GM19240 (cell line): ENCODE data around the gene DENND11.
A peak's percentile ranks its signal among the peaks of the same experiment; 100 is the strongest.
"Not testable (repeated sequence)": the region's sequence is repeated elsewhere in the genome, so short reads cannot be mapped to it uniquely, and the experiment has no call there.

Experiments used
- DNase-seq: peaks from one replicate; pipeline ENCODE4 v3.0.0; 2011; ENCODE audit warnings: low spot score; ENCODE audit not compliant: insufficient read length

The DENND11 gene

DNA sequence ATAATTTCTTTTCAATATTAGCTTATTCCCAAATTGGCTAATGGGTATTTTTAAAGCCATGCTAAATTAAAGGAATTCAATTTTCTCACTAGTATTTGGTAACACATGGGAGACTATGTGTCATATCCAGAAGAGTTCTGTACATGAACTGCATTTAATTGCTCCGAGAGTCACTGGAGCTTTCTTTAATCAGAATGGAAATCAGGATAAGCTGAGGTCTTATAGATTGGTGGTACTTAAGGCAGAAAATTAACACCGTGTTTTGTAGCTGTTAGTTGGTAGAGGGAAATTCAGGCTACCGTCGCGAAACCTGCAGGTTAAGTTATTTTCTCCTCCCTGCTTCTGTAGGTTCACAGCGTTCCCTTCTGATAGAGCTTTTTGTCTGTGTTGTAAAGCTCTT, 6.4 kb upstream of the DENND11 start, which contains the start of gene WEE2:
Gene WEE2 (plus strand): TSS at position 3 of the 400 bp plus-strand sequence. CDS start 406 bp downstream, outside the sequence.
- DNase-seq: no peak

DNA sequence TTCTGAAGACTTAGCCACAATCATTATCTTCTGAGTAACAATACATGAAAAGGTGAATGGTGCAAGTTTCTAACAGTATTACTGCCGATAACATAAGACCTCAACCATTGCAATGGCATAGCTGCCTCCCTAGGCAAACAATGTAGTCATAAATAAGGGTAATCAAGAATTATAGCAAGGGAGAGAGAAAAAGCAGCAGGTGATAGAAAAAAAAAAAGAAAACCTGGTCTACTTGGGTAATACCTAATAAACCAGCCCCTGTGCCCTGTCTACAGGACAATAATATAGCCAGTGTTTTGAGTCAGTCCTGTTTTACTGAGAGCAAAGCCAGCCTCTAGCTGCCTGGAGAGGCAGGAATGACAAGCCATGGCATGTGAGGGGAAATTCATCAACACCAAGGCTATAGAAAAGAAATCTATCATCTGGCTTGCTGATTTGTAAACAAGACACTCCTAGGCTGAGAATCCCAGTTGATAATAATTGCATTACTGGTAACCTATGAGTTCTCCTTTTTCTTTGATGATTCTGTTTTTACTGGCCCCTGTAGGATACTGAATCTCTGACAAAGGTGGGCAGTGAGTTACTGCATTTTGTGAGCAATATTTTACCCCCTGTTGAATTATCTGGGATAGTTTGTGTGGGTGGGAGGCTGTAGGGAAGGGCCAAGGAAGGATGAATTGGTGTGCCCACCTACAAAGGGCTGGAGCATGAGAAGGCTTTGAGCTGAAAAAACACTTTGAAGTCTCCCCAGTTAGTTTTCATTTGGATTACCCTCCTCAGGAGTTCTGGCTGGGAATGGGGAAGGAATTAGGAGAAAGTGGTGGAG, 4.5 kb upstream of the DENND11 start:
- DNase-seq: no peak

DNA sequence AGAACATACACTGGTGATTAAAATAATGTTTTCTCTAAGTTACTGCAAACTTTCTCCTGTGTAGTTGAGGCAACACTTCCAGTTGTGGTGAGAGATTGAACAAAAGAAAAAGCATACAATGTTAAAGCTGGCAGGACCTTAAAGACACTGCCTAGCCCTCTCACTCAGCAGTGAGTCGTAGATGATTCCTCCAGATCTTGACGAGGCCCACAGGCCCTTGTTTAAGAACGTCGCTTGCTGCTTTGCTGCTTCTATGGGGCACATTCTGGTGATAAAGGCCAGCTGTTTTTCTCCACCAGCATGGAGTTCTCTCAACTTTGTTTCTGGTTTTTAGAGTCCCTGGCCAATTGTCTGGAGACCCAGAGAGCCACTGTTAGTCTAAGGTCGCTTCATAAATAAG, 2.8 kb upstream of the DENND11 start:
- DNase-seq: no peak

DNA sequence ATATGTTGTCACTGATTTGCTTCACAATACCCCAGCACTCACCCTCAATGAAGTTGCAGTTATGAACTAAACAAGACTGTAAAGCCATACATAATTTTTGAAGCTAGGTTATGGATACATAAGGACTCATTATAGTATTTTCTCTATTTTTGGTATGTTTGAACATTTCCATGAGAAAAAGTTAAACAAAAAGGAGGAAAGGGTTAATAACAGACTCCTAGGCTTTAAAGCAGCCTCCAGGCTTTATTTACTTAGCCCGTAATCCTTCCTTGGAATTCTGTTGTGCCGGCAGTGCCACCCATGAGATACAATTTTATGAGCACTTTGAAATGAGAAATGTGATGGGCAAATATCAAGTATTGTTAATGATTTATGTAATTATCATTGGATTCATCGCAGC, 2.1 kb upstream of the DENND11 start:
- DNase-seq: no peak

DNA sequence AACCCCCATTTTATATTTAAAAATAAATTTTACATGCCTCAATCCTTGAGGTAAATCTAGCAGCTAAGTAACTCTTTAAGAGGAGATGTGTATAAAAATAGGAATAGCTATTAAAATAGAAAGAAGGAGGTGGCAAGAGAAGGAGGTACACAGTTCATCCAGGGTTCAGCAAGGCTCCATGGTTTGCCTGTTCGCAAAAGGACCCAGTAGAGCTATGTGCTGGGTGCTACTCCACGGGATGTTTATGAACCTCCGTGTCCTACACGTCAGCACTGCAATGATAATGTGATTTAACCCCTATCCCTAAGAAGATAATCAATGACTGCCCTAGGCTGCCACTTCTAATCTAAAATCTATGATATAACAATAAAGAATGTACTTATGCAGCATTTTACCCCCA, 926 bp upstream of the DENND11 start:
- DNase-seq: no peak

DNA sequence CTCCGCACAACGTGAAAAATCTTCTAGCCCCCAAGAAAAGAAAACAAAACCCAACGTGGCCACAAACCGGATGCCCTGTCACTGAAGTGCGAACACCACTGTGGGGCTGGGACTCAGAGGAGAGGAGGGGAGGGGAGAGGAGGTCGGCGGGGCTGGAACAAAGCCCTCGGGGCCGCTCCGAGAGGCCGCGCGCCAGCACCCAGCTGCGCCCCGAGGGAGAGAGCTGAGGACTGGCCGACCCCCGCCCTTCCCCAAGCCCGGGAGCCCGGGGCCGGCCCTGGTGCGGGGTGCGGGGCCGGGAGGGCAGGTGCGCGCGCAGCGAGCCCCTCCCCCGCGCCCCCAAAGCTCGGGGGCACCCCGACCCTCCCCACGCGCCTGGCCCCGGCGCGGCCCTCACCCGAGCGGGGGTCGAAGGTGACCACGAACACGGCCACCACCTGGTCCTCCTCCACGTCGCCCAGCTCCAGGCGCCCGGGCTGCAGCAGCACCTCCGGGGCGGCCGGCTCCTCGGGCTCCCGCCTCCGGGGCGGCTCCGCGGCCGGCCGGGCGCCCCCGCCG, 398 bp downstream of the DENND11 start:
- peak; percentile 69 for DNase-seq

DNA sequence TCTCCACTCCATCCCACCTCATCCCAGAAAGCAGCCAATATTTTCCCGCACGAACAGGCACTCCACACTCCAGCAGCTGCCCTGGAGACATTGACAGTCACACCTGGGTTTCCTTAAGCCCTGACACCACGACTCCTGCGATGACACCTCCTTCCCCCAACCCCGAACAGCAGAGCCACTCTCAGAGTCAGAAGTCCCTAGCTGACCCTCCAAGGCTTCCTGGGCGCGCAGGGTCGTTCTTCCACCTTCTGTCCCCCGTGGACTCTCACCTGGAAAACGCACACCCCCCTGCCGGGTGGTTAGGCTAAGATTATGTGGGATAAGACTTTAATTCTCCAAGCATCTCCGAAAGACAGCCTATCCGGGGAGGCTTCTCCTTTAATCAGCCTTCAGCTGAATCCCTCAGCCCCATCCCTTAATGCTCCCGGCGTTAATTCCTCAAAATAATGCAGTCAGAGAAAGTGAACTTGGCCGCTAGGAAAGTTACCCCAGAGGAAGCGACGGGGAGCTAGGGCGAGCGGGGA, 1.1 kb downstream of the DENND11 start:
- peak; percentile 7 for DNase-seq

DNA sequence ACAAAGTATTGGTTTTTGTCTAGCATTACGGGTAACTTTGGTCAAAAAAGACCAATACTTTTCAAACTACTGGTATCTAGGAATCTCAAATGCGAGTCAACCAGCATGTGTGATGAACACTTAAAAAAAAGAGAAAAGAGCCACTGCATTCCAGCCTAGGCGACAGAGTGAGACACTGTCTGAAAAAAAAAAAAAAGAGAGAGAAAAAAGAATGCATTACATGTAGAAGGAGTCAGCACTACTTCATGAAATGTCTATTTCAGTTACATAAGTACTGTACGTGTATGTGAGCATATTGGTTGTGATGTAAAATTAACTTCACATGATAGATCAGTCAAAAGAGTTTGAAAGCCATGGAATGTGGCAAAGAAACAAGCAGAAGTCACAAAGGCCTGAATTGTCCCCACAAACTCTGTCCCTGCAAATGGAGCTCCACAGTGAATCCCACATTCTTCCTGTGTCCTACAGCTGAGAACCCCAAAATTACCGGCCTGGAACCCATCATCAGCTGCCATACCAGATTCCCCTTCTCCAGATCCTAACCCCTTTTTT, 1.6 kb downstream of the DENND11 start:
- no peak for DNase-seq

DNA sequence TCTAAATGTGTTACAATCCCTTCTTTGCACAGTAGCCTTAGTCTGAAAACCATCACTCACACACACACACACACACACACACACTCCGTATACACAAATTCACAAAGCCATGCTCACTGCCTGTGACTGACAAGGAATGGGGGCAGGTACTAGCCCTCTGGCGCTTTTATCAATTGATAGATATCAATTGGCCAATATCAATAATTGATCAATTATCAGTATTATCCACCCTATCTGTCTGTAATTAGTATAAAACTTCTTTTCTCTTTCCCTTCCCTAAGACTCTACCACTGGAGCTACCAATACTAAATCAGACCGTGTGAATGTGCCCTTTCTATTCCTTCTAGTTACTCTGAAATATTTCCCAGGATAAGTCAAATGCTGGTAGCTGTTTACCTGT, 2.1 kb downstream of the DENND11 start:
- DNase-seq: no peak

DNA sequence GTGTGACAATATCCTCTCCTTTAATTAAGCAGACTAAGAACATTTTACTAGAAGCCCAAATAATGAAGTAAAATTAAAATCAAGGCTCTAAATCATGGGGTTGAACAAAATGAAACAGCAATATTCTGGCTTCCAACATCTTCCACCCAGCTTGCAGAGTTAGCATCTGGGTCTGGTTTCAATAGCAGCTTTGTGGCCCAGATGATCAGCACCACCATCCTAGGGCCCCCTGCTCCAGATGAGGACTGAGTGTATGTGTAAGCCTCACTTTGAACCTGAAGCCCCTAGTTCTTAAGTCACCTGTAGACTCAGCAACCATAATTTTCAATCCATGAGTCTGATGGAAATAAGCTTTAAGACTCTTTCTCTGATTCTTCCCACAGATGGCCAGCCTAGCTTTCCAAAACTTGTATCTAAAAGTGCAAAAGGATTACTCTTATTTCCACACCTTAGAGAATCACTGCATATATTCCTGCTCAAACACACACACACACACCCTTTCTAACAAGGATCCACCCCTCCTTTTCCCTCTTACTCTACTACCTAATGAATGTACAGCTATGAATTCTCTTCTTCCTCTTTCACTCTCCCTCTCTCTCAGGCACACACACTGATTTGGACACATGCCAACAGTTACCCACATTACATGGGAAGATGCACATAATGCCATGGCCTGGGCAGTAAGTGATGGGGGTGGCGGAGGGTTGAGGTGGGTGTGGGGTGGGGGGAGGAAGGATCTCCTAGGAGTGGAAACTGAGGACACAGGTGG, 3.5 kb downstream of the DENND11 start:
- DNase-seq: no peak

DNA sequence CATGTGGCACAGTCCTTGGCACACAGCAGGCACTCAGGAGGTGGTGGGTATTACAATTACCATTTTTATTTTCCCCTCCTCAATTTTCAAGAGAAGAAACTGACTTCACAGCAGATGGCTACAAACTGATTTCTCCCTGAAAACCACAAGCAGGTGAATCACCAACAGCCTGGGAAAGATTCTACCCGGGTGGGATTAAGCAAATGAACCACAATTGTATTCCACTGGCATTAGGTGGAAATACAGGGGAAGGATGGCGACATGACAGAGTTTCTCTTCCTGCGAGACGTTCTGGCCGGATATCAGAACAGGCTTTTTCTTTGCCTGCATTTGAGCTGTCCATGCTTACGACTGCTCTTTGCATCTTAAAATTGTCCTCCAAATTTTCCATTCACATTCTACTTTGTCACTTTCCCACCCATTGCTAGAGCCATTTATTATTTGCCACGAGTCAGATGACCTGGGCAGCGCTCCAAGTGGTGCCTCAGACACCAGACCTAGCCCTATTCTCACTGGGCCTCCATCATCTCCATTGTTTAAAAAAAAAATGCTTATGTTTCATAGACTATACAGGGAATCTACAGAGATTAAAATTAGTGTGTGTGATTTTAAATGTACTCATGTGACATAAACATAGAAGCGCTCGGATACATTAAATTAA, 4.6 kb downstream of the DENND11 start:
- no peak for DNase-seq

DNA sequence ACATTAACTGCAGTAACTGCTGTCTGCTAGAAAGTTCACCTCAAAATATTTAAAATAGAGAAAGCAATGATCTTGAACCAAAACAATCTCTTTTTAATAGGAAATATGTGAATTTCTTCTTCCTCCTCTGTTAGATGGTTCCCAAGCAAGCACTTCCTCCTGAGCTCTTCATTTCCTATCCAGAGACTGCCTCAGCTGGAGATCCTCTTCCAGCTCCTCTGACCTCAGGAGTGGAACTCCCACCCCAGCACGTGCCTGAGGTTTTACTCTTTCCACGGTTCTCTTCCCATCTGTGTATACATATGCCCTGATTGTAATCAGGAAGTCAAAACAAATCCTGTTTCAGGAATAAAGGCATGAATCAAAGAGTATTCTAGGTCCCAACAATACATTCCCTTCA, 5.6 kb downstream of the DENND11 start:
- DNase-seq: no peak

DNA sequence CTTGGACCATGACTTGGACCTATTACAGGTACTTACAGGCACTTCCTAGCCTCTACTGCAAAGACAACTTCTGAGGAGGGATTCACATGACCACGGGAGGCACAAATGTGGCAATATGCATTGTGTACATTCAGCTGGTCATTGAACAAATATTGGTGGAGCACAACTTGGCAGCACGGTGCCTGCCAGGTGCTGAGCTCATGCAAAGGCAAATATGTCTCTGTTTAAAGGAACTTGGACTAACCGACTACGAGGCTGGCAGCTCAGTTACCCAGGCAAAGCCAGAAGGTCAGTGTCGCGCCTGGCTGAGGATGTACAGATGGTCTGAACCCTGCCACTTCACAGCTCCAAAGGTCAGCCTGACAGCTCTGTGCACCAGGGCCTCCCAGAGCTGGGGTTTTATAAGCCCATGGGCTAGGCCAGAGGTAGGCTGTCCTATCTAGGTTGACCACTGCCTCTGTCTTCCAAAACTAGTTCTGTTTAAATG, 6.1 kb downstream of the DENND11 start:
- DNase-seq: no peak

DNA sequence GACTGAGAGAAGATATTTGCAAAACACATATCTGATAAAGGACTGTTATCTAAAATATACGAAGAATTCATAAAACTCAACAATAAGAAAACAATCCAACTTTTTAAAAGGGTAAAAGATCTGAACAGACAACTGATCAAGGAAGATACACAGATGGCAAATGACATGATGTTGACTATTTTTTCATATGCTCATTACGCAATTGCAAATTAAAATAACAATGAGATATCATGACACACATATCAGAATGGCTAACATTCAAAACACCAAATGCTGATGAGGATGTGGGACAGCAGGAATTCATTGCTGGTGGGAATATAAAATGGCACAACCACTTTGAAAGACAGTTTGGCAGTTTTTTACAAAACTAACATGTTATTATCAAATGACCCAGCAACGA, 8.9 kb downstream of the DENND11 start:
- no peak for DNase-seq

DNA sequence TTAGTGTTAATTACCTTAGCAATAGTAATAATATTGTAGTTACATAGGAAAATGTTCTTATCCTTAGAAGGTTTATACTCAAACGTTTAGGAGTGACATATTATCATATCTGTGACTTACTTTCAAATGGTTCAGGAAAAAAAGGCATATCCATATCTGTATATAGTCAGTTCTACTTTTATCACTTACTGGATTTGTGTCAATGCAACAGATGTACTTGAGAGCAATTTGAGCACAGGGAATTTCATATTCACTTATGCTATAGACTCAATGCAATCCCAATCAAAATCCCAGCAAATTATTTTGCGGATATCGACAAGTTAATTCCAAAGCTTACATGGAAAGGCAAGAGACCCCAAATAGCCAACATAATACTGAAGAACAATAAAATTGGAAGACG, 10.0 kb downstream of the DENND11 start:
- DNase-seq: no peak

DNA sequence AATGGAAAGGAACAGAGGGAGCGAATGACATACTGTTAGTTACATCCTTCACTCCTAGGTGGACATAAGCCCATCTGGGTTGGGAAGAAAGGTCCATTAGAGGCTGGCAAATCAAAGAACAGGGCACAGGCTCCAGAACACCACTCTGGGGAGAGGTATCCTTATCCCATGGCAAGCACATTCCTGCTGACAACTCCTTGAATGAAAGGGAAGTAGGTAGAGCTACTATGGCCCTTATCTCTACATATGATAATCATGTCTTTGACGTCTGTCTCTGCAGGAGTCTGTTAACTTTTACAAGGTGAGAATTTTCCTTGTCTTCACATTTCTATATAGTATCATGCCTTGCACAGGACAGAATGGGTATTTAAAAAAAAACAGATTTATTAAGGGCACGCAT, 10.4 kb downstream of the DENND11 start:
- DNase-seq: no peak

DNA sequence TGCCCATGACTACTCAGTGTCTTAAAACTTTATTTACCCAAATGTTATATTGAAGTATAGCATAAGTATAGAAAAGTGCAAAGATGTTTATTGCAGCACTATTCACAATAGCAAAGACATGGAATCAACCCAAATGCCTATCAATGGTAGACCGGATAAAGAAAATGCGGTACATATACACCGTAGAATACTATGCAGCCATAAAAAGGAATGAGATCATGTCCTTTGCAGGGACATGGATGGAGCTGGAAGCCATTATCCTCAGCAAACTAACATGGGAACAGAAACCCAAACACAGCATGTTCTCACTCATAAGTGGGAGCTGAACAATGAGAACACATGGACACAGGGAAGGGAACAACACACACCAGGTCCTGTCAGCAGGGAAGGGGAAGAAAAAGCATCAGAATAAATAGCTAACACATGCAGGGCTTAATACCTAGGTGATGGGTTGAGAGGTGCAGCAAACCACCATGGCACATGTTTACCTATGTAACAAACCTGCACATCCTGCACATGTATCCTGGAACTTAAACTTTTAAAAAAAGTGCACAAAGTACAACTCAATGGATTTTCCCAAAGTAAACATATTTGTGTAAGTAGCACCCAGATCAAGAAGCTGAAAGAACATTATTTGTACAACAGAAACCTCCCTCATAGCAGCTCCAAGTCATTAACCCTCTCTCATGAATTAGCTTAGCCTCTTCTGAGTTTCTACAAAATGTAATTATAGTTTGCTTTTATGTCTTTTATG, 12.7 kb downstream of the DENND11 start:
- DNase-seq: not testable (repeated sequence)

DNA sequence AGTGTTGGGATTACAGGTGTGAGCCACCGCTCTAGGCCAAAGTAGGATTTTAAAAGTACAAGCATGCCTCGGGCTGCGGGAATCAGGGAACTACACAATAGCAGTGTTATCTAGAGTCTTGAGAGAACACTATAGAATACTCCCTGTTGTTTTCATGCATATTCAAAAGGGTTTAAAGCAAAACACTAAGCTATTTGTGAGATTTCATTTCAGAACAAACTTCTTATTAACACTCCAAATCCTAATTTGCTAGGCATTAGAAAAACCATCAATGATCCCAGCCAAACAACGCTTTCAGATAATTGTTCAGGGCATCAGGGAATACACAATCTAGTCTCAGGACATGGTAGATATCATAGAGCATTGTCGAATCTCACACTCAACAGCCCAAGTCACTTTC, 13.9 kb downstream of the DENND11 start:
- no peak for DNase-seq

DNA sequence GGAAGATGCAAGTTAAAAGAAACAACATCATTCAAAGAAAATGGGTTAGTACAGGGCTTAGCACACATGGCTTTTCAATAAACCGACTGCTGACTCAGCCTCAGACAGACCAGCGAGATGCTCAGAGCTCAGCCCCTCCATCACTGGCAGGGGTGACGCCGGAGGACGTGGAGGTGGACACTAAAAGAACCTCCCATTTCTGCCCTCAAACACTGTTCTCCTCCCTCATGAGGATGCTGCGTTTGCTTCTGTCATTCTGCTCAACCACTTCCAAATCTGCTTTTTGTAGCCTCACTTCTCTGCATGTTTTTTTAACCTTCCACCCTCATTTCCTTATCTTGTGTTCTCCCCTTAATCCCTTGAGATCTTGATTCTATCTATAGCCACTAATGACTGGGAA, 15.3 kb downstream of the DENND11 start:
- no peak for DNase-seq

DNA sequence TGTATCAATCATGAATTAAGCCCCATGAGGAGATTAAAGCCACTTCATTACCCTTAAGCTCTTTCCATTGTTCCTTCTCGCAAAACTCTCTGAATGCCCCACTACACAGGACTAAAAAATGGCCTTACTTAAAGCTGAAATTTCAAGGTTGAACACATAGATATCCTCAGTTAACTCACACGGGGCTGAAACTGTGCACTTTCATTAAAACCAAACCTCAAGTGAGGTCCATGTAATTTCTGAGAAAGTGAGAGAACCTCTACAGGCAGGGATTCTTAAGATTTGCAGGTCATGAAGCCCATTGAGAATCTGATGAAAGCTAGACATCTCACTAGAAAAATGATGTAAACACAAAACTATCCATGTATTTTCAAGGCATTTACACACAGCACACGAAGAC, 15.9 kb downstream of the DENND11 start:
- DNase-seq: no peak
